UCSD-AML1 (cell line): ENCODE data around the gene CES5A.
"Not testable (repeated sequence)": the region's sequence is repeated elsewhere in the genome, so short reads cannot be mapped to it uniquely, and the experiment has no call there.

Source experiments
- DNase-seq: peaks from one replicate; lab custom pipeline; 2025; ENCODE audit not compliant: unreplicated experiment; lab: John Stamatoyannopoulos, UW

CES5A gene

GRCh38 chr16:55830658-55831294 lies 44.4 kb downstream of the CES5A start:
- DNase-seq = no peak

- DNase-seq = not testable (repeated sequence)
Measured at GRCh38 chr16:55829232-55829631, 45.9 kb downstream of the CES5A start.

- DNase-seq = no peak
Measured at GRCh38 chr16:55828680-55829079, 46.5 kb downstream of the CES5A start.

- no peak for DNase-seq
Measured at GRCh38 chr16:55825115-55825728, 50.0 kb downstream of the CES5A start.

- DNase-seq = no peak
Measured at GRCh38 chr16:55824473-55825000, 50.6 kb downstream of the CES5A start.

GRCh38 chr16:55822280-55822810 lies 52.8 kb downstream of the CES5A start:
- DNase-seq = no peak

GRCh38 chr16:55821210-55821609 lies 54.0 kb downstream of the CES5A start:
- no peak for DNase-seq

- DNase-seq = no peak
Measured at GRCh38 chr16:55820615-55821014, 54.6 kb downstream of the CES5A start.

- no peak for DNase-seq
Measured at GRCh38 chr16:55817236-55817912, 57.8 kb downstream of the CES5A start.

- not testable (repeated sequence) for DNase-seq
Measured at GRCh38 chr16:55816222-55816621, 59.0 kb downstream of the CES5A start.

GRCh38 chr16:55815320-55815719 lies 59.9 kb downstream of the CES5A start:
- no peak for DNase-seq

- DNase-seq = not testable (repeated sequence)
Measured at GRCh38 chr16:55814174-55814573, 61.0 kb downstream of the CES5A start.

GRCh38 chr16:55813730-55814129 lies 61.4 kb downstream of the CES5A start:
- not testable (repeated sequence) for DNase-seq

- DNase-seq = no peak
Measured at GRCh38 chr16:55812951-55813350, 62.2 kb downstream of the CES5A start.

GRCh38 chr16:55811811-55812210 lies 63.4 kb downstream of the CES5A start:
- no peak for DNase-seq

GRCh38 chr16:55810451-55810961 lies 64.7 kb downstream of the CES5A start:
- DNase-seq = no peak

GRCh38 chr16:55809851-55810250 lies 65.3 kb downstream of the CES5A start:
- no peak for DNase-seq

GRCh38 chr16:55809386-55809785 lies 65.8 kb downstream of the CES5A start:
- DNase-seq = no peak

GRCh38 chr16:55808286-55808685 lies 66.9 kb downstream of the CES5A start:
- DNase-seq = not testable (repeated sequence)

- DNase-seq = not testable (repeated sequence)
Measured at GRCh38 chr16:55805104-55805503, 70.1 kb downstream of the CES5A start.

GRCh38 chr16:55803681-55804080 lies 71.5 kb downstream of the CES5A start:
- DNase-seq = not testable (repeated sequence)
